WTC11 (cell line): Measurements from ENCODE around the gene HLCS. TPM values are rescaled to one million over a fixed set of nuclear protein-coding genes. Genes with fewer than 3 reads are reported as not detected.

ENCODE experiments used
- ATAC-seq: fragments of 200-7000 bp; cut with Tn5 transposase; 2 replicates; pipeline ENCODE4 v1.10.0; 2021; ENCODE audit warnings: mild to moderate bottlenecking, moderate library complexity
- CTCF ChIA-PET: fragments of 300-600 bp; sonication (Branson Sonifier 250); formaldehyde crosslinking; loops from one replicate; lab custom pipeline; 2021; ENCODE audit warnings: antibody characterized with exemption; lab: Charles Lee
- POLR2A ChIA-PET: fragments of 350-600 bp; sonication (Branson Sonifier 250); formaldehyde crosslinking; loops from one replicate; lab custom pipeline; 2021; ENCODE audit warnings: antibody characterized with exemption; lab: Charles Lee
- DNase-seq: peaks from one replicate; pipeline ENCODE4 v3.0.0; 2021; ENCODE audit warnings: low spot score
- H3K27ac Mint-ChIP-seq: 2 replicates; pipeline ENCODE4 v1.8.0; 2021; ENCODE audit warnings: mixed read lengths
- H3K27me3 Mint-ChIP-seq: 2 replicates; pipeline ENCODE4 v1.8.0; 2021; ENCODE audit warnings: low read depth, mild to moderate bottlenecking, moderate library complexity, mixed read lengths
- H3K36me3 Mint-ChIP-seq: 2 replicates; pipeline ENCODE4 v1.8.0; 2021; ENCODE audit warnings: mixed read lengths
- H3K4me1 Mint-ChIP-seq: 2 replicates; pipeline ENCODE4 v1.8.0; 2022; ENCODE audit warnings: mixed read lengths
- H3K4me3 Mint-ChIP-seq: 2 replicates; pipeline ENCODE4 v1.8.0; 2021; ENCODE audit warnings: mild to moderate bottlenecking, moderate library complexity, mixed read lengths
- H3K9me3 Mint-ChIP-seq: 2 replicates; pipeline ENCODE4 v1.8.0; 2021; ENCODE audit warnings: mixed read lengths
- CREB1 ChIP-seq: sonication (generic); formaldehyde crosslinking; IDR thresholded peaks from 2 replicates; pipeline ENCODE4 v1.8.0; 2023; ENCODE audit warnings: mild to moderate bottlenecking, missing genetic modification reagents
- FOXK1 ChIP-seq: sonication (generic); formaldehyde crosslinking; IDR thresholded peaks from 2 replicates; pipeline ENCODE4 v1.8.0; 2022; ENCODE audit warnings: mild to moderate bottlenecking, moderate library complexity, missing genetic modification reagents
- GRHL2 ChIP-seq: fragments of 250-450 bp; sonication (Bioruptor Pico); IDR thresholded peaks from 2 replicates; pipeline ENCODE4 v1.8.0; 2022; ENCODE audit warnings: mild to moderate bottlenecking, moderate library complexity; ENCODE audit not compliant: insufficient replicate concordance, severe bottlenecking
- HMGA2 ChIP-seq: fragments of 250-450 bp; sonication (Bioruptor Pico); IDR thresholded peaks from 2 replicates; pipeline ENCODE4 v1.4.0; 2021; ENCODE audit warnings: mild to moderate bottlenecking, moderate library complexity
- IRF2 ChIP-seq: sonication (generic); formaldehyde crosslinking; IDR thresholded peaks from 2 replicates; pipeline ENCODE4 v1.8.0; 2022; ENCODE audit warnings: low read depth, missing genetic modification reagents, borderline replicate concordance
- JUN ChIP-seq: sonication (generic); formaldehyde crosslinking; IDR thresholded peaks from 2 replicates; pipeline ENCODE4 v1.8.0; 2023; ENCODE audit warnings: mild to moderate bottlenecking, missing genetic modification reagents
- NFE2L1 ChIP-seq: sonication (generic); formaldehyde crosslinking; IDR thresholded peaks from 2 replicates; pipeline ENCODE4 v1.8.1; 2023; ENCODE audit warnings: missing genetic modification reagents
- NR1H2 ChIP-seq: sonication (generic); formaldehyde crosslinking; IDR thresholded peaks from 2 replicates; pipeline ENCODE4 v1.9.0; 2021; ENCODE audit warnings: mild to moderate bottlenecking, moderate library complexity, missing genetic modification reagents
- PRRX2 ChIP-seq: fragments of 250-450 bp; sonication (Bioruptor Pico); IDR thresholded peaks from 2 replicates; pipeline ENCODE4 v1.8.0; 2021; ENCODE audit warnings: mild to moderate bottlenecking
- RELA ChIP-seq: sonication (generic); formaldehyde crosslinking; IDR thresholded peaks from 2 replicates; pipeline ENCODE4 v1.8.1; 2022; ENCODE audit warnings: missing genetic modification reagents, mild to moderate bottlenecking, borderline replicate concordance
- TEAD1 ChIP-seq: sonication (generic); formaldehyde crosslinking; IDR thresholded peaks from 2 replicates; pipeline ENCODE4 v1.8.0; 2022; ENCODE audit warnings: mild to moderate bottlenecking, missing genetic modification reagents
- ZBTB21 ChIP-seq: sonication (generic); formaldehyde crosslinking; IDR thresholded peaks from 2 replicates; pipeline ENCODE4 v1.8.1; 2023; ENCODE audit warnings: mild to moderate bottlenecking, missing genetic modification reagents, borderline replicate concordance
- ZNF121 ChIP-seq: sonication (generic); formaldehyde crosslinking; IDR thresholded peaks from 2 replicates; pipeline ENCODE4 v1.8.0; 2023; ENCODE audit warnings: missing genetic modification reagents
- ZNF232 ChIP-seq: sonication (generic); formaldehyde crosslinking; IDR thresholded peaks from 2 replicates; pipeline ENCODE4 v1.8.0; 2022; ENCODE audit warnings: mild to moderate bottlenecking, missing genetic modification reagents
- ZNF317 ChIP-seq: sonication (generic); formaldehyde crosslinking; IDR thresholded peaks from 2 replicates; pipeline ENCODE4 v1.8.1; 2023; ENCODE audit warnings: low read depth, mild to moderate bottlenecking, moderate library complexity, missing genetic modification reagents, borderline replicate concordance
- ZNF423 ChIP-seq: fragments of 250-450 bp; sonication (Bioruptor Pico); IDR thresholded peaks from 2 replicates; pipeline ENCODE4 v2.1.2; 2022; ENCODE audit warnings: mild to moderate bottlenecking, moderate library complexity
- ZNF671 ChIP-seq: fragments of 250-450 bp; sonication (Bioruptor Pico); IDR thresholded peaks from 2 replicates; pipeline ENCODE4 v1.8.0; 2021; ENCODE audit warnings: mild to moderate bottlenecking
- total RNA-seq: library from RNA; stranded (reverse); gene quantifications from 3 replicates; pipeline ENCODE4 v1.2.3, GENCODE V29; 2021
- TF ChIP-seq, protein P1 (sequence below): sonication (generic); formaldehyde crosslinking; IDR thresholded peaks from 2 replicates; pipeline ENCODE4 v1.8.0; 2022; ENCODE audit warnings: mild to moderate bottlenecking, missing genetic modification reagents
- TF ChIP-seq, protein P2 (sequence below): sonication (generic); formaldehyde crosslinking; conservative IDR thresholded peaks from 2 replicates; pipeline ENCODE4 v1.8.1; 2023; ENCODE audit warnings: mild to moderate bottlenecking, low read depth, missing genetic modification reagents, moderate library complexity
- TF ChIP-seq, protein P3 (sequence below): fragments of 250-450 bp; sonication (Bioruptor Pico); IDR thresholded peaks from 2 replicates; pipeline ENCODE4 v1.9.0; 2021; ENCODE audit warnings: mild to moderate bottlenecking, borderline replicate concordance
- TF ChIP-seq, protein P4 (sequence below): sonication (generic); formaldehyde crosslinking; IDR thresholded peaks from 2 replicates; pipeline ENCODE4 v1.8.0; 2022; ENCODE audit warnings: mild to moderate bottlenecking, missing genetic modification reagents
- TF ChIP-seq, protein P5 (sequence below): sonication (generic); formaldehyde crosslinking; IDR thresholded peaks from 2 replicates; pipeline ENCODE4 v1.8.1; 2023; ENCODE audit warnings: mild to moderate bottlenecking, missing genetic modification reagents, moderate library complexity

Gene HLCS
- total RNA-seq, 1 experiment from 2014 or later: 9.3 TPM

DNA sequence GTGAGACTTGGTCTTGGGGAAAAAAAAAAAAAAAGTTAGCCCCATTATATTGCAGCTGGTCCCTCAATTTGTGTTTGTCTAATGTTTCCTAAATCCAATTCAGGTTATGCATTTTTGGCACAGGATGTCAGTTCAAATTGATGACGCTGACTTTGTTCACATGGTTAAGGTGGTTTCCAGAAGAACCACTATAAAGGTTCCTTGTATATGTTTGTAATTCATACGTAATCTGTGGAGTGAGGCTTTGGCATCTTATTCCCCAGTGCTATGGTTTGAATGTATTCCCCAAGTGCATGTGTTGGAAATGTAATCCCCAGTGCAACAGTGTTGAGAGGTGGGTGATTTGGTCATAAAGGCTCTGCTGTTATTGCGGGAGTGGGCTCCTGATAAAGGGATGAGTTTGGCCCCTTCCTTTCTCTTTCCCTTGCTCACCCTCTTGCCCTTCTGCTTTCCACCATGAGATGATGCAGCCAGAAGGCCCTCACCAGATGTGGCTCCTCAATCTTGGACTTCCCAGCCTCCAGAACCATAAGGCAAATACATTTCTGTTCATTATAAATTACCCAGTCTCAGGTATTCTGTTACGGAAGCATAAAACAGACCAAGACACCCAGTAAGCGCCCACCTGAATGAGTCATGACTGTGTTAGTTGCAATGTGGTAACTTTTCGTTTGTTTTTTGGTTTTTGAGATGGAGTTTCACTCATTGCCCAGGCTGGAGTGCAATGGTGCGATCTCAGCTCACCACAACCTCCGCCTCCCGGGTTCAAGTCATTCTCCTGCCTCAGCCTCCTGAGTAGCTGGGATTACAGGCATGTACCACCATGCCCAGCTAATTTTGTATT lies 19.5 kb upstream of the HLCS start (continued):
- TF ChIP-seq, protein P1, sequence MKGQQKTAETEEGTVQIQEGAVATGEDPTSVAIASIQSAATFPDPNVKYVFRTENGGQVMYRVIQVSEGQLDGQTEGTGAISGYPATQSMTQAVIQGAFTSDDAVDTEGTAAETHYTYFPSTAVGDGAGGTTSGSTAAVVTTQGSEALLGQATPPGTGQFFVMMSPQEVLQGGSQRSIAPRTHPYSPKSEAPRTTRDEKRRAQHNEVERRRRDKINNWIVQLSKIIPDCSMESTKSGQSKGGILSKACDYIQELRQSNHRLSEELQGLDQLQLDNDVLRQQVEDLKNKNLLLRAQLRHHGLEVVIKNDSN (CRISPR knock-in tag): no peak
- TF ChIP-seq, protein P2, sequence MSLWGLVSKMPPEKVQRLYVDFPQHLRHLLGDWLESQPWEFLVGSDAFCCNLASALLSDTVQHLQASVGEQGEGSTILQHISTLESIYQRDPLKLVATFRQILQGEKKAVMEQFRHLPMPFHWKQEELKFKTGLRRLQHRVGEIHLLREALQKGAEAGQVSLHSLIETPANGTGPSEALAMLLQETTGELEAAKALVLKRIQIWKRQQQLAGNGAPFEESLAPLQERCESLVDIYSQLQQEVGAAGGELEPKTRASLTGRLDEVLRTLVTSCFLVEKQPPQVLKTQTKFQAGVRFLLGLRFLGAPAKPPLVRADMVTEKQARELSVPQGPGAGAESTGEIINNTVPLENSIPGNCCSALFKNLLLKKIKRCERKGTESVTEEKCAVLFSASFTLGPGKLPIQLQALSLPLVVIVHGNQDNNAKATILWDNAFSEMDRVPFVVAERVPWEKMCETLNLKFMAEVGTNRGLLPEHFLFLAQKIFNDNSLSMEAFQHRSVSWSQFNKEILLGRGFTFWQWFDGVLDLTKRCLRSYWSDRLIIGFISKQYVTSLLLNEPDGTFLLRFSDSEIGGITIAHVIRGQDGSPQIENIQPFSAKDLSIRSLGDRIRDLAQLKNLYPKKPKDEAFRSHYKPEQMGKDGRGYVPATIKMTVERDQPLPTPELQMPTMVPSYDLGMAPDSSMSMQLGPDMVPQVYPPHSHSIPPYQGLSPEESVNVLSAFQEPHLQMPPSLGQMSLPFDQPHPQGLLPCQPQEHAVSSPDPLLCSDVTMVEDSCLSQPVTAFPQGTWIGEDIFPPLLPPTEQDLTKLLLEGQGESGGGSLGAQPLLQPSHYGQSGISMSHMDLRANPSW (CRISPR knock-in tag): no peak
- TF ChIP-seq FOXK1 (CRISPR knock-in tag) (no peak), JUN (no peak)

DNA sequence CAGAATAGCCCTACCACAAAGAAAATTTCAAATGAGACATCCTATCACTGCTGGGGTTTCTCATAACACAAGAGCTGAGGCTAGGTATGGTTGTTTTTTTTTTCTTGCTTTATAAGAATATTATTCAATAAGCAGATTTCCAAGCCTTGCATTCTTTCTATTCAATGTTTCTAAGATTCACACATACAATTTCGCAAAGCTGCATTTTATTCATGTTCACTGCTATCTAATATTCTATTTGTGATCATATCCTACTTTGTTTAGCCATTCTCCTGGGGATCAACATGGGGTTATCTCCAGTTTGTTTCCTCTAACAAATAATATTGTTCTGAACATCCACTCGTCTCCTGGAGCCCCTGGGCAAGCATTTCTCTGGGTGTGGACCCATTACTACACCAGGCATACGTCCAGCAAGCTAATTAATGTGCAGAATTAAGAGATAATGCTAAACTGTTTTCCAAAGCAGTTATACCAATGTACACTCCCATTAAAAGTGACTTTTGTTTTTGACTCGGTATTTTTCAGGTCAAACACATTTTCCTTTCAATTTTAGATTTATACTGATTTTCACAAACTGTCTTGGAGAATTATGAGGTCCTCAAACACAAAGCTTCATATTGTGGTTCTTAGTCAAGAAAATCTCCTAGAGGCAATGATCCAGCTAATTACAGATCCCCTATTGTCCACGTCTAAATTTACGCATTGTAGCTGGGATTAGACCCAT lies 15.7 kb upstream of the HLCS start:
- POLR2A ChIA-PET: no interaction called here
- Mint-ChIP-seq H3K9me3 (no peaks in the 10 kb centered on the region), H3K27ac (no peak overlapping the region), H3K4me3 (no peak overlapping the region), H3K36me3 (no peaks in the 10 kb centered on the region), H3K27me3 (peaks cover 33% of the 10 kb centered on the region), H3K4me1 (peaks cover 12% of the 10 kb centered on the region)
- ATAC-seq: no peak
- DNase-seq: no peak
- TF ChIP-seq GRHL2 (CRISPR knock-in tag) (no peak), PRRX2 (CRISPR knock-in tag) (no peak), ZNF317 (CRISPR knock-in tag) (no peak), TEAD1 (CRISPR knock-in tag) (no peak), RELA (CRISPR knock-in tag) (no peak), NFE2L1 (CRISPR knock-in tag) (no peak), ZNF671 (CRISPR knock-in tag) (no peak), ZNF121 (CRISPR knock-in tag) (no peak), NR1H2 (no peak), ZBTB21 (CRISPR knock-in tag) (no peak), ZNF232 (CRISPR knock-in tag) (no peak), CREB1 (CRISPR knock-in tag) (no peak), ZNF423 (CRISPR knock-in tag) (no peak), IRF2 (CRISPR knock-in tag) (no peak), HMGA2 (CRISPR knock-in tag) (no peak)
- TF ChIP-seq, protein P3, sequence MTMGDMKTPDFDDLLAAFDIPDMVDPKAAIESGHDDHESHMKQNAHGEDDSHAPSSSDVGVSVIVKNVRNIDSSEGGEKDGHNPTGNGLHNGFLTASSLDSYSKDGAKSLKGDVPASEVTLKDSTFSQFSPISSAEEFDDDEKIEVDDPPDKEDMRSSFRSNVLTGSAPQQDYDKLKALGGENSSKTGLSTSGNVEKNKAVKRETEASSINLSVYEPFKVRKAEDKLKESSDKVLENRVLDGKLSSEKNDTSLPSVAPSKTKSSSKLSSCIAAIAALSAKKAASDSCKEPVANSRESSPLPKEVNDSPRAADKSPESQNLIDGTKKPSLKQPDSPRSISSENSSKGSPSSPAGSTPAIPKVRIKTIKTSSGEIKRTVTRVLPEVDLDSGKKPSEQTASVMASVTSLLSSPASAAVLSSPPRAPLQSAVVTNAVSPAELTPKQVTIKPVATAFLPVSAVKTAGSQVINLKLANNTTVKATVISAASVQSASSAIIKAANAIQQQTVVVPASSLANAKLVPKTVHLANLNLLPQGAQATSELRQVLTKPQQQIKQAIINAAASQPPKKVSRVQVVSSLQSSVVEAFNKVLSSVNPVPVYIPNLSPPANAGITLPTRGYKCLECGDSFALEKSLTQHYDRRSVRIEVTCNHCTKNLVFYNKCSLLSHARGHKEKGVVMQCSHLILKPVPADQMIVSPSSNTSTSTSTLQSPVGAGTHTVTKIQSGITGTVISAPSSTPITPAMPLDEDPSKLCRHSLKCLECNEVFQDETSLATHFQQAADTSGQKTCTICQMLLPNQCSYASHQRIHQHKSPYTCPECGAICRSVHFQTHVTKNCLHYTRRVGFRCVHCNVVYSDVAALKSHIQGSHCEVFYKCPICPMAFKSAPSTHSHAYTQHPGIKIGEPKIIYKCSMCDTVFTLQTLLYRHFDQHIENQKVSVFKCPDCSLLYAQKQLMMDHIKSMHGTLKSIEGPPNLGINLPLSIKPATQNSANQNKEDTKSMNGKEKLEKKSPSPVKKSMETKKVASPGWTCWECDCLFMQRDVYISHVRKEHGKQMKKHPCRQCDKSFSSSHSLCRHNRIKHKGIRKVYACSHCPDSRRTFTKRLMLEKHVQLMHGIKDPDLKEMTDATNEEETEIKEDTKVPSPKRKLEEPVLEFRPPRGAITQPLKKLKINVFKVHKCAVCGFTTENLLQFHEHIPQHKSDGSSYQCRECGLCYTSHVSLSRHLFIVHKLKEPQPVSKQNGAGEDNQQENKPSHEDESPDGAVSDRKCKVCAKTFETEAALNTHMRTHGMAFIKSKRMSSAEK (CRISPR knock-in tag): no peak
- TF ChIP-seq, protein P4, sequence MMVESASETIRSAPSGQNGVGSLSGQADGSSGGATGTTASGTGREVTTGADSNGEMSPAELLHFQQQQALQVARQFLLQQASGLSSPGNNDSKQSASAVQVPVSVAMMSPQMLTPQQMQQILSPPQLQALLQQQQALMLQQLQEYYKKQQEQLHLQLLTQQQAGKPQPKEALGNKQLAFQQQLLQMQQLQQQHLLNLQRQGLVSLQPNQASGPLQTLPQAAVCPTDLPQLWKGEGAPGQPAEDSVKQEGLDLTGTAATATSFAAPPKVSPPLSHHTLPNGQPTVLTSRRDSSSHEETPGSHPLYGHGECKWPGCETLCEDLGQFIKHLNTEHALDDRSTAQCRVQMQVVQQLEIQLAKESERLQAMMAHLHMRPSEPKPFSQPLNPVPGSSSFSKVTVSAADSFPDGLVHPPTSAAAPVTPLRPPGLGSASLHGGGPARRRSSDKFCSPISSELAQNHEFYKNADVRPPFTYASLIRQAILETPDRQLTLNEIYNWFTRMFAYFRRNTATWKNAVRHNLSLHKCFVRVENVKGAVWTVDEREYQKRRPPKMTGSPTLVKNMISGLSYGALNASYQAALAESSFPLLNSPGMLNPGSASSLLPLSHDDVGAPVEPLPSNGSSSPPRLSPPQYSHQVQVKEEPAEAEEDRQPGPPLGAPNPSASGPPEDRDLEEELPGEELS: no peak
- TF ChIP-seq, protein P5, sequence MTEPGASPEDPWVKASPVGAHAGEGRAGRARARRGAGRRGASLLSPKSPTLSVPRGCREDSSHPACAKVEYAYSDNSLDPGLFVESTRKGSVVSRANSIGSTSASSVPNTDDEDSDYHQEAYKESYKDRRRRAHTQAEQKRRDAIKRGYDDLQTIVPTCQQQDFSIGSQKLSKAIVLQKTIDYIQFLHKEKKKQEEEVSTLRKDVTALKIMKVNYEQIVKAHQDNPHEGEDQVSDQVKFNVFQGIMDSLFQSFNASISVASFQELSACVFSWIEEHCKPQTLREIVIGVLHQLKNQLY (CRISPR knock-in tag): no peak
- CTCF ChIA-PET: interaction anchor here (0.7 kb wide), 1 partner anchor 221 kb away, joined by 4 read pairs; no protein-coding TSS in a partner anchor
